Suppressor macrophage treated with lipopolysaccharide for 4 hours (primary cell): ENCODE data around the gene DEFB124.
A peak's percentile ranks its signal among the peaks of the same experiment; 100 is the strongest.

Source experiments
- DNase-seq: peaks from one replicate; pipeline ENCODE4 v3.0.0-alpha.2; 2020

DEFB124 gene

GRCh38 chr20:31474758-31475427 lies at the start of gene DEFB124, which contains the start of gene REM1:
Gene DEFB124, minus strand, starts transcription at chr20:31475127. Its CDS starts 2,114 bp downstream, at chr20:31473013.
Gene REM1, plus strand, starts transcription at chr20:31475288. Its CDS starts 1,158 bp downstream, at chr20:31476446.
- no peak for DNase-seq

- peak; percentile 92 for DNase-seq
Observed at GRCh38 chr20:31523361-31524283, 48.7 kb upstream of the DEFB124 start.

- peak; percentile 73 for DNase-seq
Observed at GRCh38 chr20:31522731-31523130, 47.8 kb upstream of the DEFB124 start.

GRCh38 chr20:31521267-31521666 lies 46.3 kb upstream of the DEFB124 start:
- DNase-seq, result peak; percentile 62

GRCh38 chr20:31517373-31517772 lies 42.4 kb upstream of the DEFB124 start:
- peak; percentile 82 for DNase-seq

GRCh38 chr20:31516651-31517050 lies 41.7 kb upstream of the DEFB124 start:
- DNase-seq, result peak; percentile 73

- DNase-seq, result no peak
Observed at GRCh38 chr20:31516166-31516565, 41.2 kb upstream of the DEFB124 start.

- DNase-seq, result peak; percentile 40
Observed at GRCh38 chr20:31515775-31516107, 40.8 kb upstream of the DEFB124 start.

GRCh38 chr20:31515072-31515774 lies 40.3 kb upstream of the DEFB124 start:
- no peak for DNase-seq

GRCh38 chr20:31514154-31515071 lies 39.5 kb upstream of the DEFB124 start, which contains the start of gene HM13:
Gene HM13, plus strand, starts transcription at chr20:31514442. Its CDS starts 110 bp downstream, at chr20:31514552.
- peak; percentile 98 for DNase-seq

GRCh38 chr20:31508517-31509244 lies 33.8 kb upstream of the DEFB124 start:
- DNase-seq, result no peak

- DNase-seq, result no peak
Observed at GRCh38 chr20:31505903-31506302, 31.0 kb upstream of the DEFB124 start.

- DNase-seq, result peak; percentile 92
Observed at GRCh38 chr20:31502884-31503673, 28.2 kb upstream of the DEFB124 start.

GRCh38 chr20:31500527-31500926 lies 25.6 kb upstream of the DEFB124 start:
- DNase-seq, result no peak

- no peak for DNase-seq
Observed at GRCh38 chr20:31497838-31498540, 23.1 kb upstream of the DEFB124 start.

GRCh38 chr20:31496761-31497295 lies 21.9 kb upstream of the DEFB124 start:
- DNase-seq, result no peak

- no peak for DNase-seq
Observed at GRCh38 chr20:31494131-31494530, 19.2 kb upstream of the DEFB124 start.

- no peak for DNase-seq
Observed at GRCh38 chr20:31490752-31491151, 15.8 kb upstream of the DEFB124 start.

GRCh38 chr20:31489152-31489551 lies 14.2 kb upstream of the DEFB124 start:
- DNase-seq, result no peak

- DNase-seq, result no peak
Observed at GRCh38 chr20:31488115-31488514, 13.2 kb upstream of the DEFB124 start.
